Lower leg skin (tissue), 3 donors: Measurements from ENCODE around the gene SH2D7.

Experiments
- CTCF ChIP-seq, 3 donors: fragments of 450-650 bp; IDR thresholded peaks; one replicate each; pipeline ENCODE4 v1.5.1; 2016; ENCODE audit warnings: antibody characterized with exemption in 3 of 3, mild to moderate bottlenecking in 3 of 3, moderate library complexity in 2 of 3
- POLR2A ChIP-seq, 2 donors: fragments of 450-650 bp; IDR thresholded peaks; one replicate each; pipeline ENCODE4 v1.6.1; 2016 to 2017; ENCODE audit warnings: antibody characterized with exemption in 2 of 2, mild to moderate bottlenecking in 1 of 2, moderate library complexity in 1 of 2

- TF ChIP-seq CTCF (IDR thresholded peaks at IDR 0.05): no peak
- TF ChIP-seq POLR2A (IDR thresholded peaks at IDR 0.05): no peak
These were observed 12.9 kb upstream of the SH2D7 start for GRCh38 chr15:78079298-78080087.
